Activated CD4-positive, CD25-positive, alpha-beta regulatory T cell treated with anti-CD3 and anti-CD28 coated beads, Interleukin-2, amount 50 U/mL, for 72 hours (primary cell): ENCODE data around the gene MARCHF6.
A peak's percentile ranks its signal among the peaks of the same experiment; 100 is the strongest.
"Not testable (repeated sequence)": the region's sequence is repeated elsewhere in the genome, so short reads cannot be mapped to it uniquely, and the experiment has no call there.

Experiments used
- DNase-seq: peaks from one replicate; pipeline ENCODE4 v3.0.0; 2021

The MARCHF6 gene

GRCh38 chr5:10353241-10354047 lies at the start of gene MARCHF6:
Gene MARCHF6 (plus strand): TSS chr5:10353695. CDS start chr5:10353899, 204 bp downstream.
- peak; percentile 94 for DNase-seq

- no peak for DNase-seq
Measured at GRCh38 chr5:10303699-10304170, 49.8 kb upstream of the MARCHF6 start.

GRCh38 chr5:10304932-10305331 lies 48.6 kb upstream of the MARCHF6 start:
- no peak for DNase-seq

DNA sequence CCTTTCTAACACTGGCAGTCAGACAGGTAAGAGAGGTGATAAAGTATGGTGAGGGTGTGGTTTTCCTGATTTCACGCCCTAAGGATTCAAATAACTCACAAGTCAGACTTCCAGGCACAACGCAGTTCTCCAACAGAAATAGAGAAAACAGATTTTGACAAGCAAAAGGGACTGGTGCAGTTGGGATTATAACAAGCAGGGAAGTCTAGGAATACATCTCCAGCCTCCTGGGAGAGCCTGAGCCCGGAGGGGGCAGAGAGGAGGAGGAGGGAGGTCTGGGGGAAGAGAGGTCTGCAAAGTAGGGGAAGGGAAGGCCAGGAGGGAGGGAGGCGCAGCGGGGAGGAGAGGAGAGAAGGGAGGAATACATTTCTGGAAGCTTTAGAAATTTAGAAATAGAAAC lies 47.4 kb upstream of the MARCHF6 start:
- DNase-seq: no peak

DNA sequence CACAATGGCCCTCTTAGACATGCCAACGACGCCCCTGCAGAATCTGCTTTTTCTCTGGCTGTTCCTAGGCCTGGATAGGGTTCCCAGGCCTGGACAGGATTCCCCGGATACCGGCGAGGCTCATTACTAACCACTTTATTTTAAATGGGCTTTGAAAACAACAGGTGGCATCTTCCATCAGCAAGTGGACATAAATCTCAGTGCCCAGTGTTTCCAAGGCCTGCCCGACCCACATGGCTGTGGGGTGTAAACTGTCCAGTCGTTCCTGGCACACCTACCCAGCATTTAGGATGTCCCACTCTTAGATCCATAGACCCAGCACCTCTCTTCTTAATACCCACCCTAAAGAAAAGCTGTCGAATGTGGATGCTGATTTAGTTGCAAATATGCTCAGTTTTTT lies 46.7 kb upstream of the MARCHF6 start:
- DNase-seq: no peak

- DNase-seq: peak; percentile 38
Measured at GRCh38 chr5:10307206-10308148, 46.0 kb upstream of the MARCHF6 start, which contains the start of gene CMBL. Gene CMBL (minus strand): TSS chr5:10307902. CDS start chr5:10290762, 17,140 bp downstream.

DNA sequence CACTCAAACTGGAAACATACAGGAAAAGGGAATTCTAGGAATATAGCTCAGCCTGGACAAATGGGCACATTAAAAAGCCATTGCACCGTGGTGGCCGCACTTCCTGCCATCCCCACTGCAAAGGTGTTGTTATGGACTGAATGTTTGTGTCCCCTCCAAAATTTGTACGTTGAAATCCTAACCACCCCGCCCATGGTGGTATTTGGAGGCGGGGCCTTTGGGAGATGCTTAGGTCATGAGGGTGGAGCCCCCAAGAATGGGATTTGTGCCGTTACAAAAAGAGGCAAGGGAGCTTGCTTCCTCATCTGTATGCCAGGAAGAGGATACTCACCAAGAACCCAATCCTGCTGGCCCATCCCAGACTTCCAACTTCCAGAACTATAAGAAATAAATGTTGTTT lies 44.7 kb upstream of the MARCHF6 start:
- no peak for DNase-seq

GRCh38 chr5:10310066-10310779 lies 43.3 kb upstream of the MARCHF6 start:
- DNase-seq: no peak

DNA sequence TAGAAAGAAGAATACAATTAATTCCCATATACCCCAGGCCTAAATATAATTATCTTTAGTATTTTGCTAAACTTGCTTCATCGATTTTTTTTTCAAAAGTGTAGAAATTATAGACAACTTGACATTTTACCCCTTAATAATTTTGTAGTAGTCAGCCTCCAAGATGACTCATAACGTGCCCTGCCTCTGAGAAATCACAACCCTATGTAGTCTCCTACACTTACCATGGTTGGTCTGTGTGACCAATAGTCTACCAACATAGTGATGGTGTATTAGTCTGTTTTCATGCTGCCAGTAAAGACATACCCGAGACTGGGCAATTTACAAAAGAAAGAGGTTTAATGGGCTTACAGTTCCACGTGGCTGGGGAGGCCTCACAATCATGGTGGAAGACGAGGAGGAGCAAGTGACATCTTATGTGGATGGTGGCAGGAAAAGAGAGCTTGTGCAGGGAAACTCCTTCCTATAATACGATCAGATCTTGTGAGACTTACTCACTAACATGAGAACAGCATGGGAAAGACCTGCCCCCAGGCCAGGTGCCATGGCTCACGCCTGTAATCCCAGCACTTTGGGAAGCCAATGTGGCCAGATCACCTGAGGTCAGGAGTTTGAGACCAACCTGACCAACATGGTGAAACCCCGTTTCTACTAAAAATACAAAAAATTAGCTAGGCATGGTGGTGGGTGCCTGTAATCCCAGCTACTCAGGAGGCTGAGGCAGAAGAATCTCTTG lies 42.5 kb upstream of the MARCHF6 start:
- DNase-seq: not testable (repeated sequence)

- no peak for DNase-seq
Measured at GRCh38 chr5:10311595-10312425, 41.7 kb upstream of the MARCHF6 start.

- no peak for DNase-seq
Measured at GRCh38 chr5:10315201-10315600, 38.3 kb upstream of the MARCHF6 start.

GRCh38 chr5:10315824-10316509 lies 37.5 kb upstream of the MARCHF6 start:
- DNase-seq: no peak

GRCh38 chr5:10317825-10318682 lies 35.4 kb upstream of the MARCHF6 start:
- no peak for DNase-seq

DNA sequence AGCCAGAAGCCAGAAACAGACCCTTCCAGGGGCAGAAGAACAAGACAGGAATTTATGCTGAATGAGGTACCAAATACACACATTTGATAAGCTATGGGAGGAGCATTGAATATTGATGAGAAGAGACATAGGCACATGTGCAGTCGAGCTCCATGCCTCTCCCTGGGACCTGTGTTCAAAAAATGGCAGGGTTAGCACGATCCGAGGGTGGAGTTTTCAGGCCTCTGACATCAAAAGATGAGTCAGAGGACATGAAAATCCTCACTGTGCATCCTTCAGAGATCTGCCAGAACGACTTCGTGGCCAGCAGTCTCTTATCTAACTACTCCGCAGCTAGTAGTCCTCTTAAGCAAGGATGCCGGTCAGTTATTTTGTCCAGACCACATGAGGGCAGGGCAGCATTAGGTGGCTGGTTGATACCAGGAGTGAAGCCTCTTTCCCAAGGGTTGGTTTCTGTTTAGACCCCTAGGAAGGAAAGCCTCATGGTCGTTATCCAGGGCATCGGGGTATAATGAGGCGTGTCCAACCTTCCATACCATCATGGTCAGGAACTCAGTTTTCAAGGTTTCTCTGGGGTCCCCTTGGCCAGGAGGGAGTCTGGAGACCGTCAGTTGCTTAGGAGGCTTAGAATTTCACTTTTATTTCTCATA lies 34.2 kb upstream of the MARCHF6 start:
- DNase-seq: no peak

DNA sequence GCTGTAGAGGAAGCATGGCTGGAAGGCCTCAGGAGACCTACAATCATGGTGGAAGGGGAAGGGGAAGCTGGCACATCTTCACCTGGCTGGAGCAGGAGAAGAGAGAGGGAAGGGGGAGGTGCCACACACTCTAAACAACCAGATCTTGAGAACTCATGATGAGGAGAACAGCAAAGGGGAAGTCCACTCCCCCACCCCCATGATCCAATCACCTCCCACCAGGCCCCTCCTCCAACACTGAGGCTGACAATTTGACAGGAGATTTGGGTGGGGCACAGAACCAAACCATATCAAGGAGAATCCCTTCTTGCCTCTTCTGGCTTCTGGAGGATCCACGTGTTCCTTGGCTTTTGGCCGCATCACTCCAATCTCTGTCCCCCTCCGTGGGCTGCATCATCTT lies 32.7 kb upstream of the MARCHF6 start:
- no peak for DNase-seq

GRCh38 chr5:10321882-10322281 lies 31.6 kb upstream of the MARCHF6 start:
- DNase-seq: no peak

DNA sequence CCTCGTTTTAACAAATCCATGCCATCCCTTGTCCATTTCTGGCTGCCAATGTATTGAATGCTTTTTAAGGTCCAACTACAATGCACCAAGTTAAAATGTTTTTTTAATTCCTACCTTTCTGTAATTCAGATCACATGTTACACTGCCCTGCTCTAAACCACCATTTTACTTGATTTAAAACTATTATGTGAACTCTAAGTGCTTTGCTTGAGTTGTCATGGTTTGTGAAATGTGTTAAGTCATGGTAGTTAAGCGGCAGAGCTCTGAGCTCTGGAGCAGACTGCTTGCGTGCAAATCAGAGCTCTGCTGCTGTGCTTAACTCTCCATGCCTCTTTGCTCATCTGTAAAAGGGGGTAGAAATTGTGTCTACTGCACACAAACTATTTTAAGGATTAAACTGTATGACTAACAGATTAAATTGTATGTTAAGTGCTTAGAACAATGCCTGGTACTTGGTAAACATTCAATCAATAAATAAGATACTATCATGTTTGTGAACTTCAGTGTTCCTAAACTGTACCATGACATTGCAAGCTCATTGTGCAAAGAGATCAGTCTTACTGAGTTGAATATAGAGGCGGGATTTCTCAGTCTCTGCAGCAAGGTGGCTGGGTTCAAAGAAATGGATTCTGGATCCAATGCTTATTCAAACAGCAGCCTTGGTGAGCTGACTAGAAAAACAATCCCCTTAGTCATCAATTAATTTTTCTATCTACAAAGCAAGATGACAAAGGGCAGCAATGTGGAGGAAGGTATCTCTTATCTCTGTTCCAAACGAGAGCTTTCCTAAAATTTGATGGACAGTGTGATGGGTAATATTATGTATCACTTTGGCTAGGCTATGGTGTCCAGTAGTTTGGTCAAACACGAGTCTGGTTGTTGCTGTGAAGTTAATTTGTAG lies 29.7 kb upstream of the MARCHF6 start:
- DNase-seq: no peak
